HG02763 (cell line): Measurements from ENCODE around the gene DPH2.

Experiments
- ATAC-seq: cut with Tn5 transposase; IDR thresholded peaks from one replicate; pipeline ENCODE4 v1.9.1; 2021; ENCODE audit warnings: mild to moderate bottlenecking, moderate library complexity; ENCODE audit not compliant: unreplicated experiment

Gene DPH2

DNA sequence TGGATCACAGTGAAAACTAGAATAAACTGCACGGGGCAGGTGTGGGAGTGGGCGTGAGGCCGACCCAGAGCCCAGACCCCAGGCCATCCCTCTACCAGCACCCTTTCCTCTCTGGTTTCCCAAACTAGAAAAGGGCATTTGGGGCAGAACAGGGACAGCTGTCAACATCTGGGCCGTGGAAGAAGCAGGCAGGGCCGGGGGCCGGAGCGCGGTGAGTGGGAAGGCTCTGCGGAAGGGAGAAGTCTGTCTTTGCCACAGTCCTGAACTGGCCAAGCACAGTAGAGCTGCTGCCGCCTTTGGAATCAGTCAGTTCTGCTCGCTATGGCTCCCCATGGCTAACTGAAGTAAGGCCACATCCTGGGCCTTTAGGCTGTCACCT is 28.2 kb downstream of the DPH2 start:
- no peak for ATAC-seq

- ATAC-seq, result no peak
Measured at GRCh38 chr1:43999455-43999854, 29.6 kb downstream of the DPH2 start.

DNA sequence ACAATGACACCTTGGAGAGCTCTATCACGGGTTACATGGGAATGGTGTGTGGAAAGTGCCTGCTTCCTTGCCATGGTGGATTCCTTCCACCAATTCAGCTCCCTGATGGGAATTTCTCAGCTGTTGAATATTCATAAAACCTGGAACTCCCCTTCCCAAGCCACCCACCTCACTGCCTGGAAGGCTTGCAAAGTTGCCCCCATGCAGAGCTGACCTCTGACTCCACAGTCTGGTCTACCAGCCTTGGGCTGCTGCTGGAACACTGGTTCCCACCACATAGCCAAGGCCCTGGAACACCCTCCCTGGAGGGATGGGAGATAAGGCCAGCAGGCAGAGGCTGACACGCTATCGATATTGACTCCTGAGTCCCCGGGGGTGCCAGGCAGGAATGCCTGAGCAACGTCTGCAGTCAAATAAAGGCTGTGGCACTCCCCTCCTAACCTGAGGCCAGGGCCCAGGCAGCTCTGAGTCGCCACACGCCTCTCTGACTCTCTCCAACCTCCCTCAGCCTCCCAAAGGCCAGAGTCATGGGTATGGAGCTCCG is 30.4 kb downstream of the DPH2 start:
- no peak for ATAC-seq

DNA sequence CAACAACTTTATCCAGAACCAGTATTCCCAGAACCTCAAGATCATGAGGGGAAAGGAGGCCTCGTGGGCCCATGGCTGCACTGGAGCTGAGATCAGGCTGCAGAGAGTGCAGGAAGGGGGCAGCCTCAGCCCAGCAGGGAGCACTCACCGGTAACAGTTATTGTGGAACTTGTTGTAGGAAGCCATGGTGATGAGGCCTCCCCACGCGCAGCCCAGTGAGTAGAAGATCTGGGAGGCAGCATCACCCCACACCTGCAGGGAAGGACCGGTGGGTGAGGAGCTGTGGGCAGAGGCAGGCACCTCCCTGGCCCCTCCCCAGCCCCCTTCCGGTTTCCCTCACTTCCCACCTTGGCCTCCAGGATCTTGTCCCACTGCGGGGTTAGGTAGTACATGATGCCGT is 32.4 kb downstream of the DPH2 start:
- no peak for ATAC-seq

GRCh38 chr1:44002606-44003157 is 32.9 kb downstream of the DPH2 start:
- ATAC-seq, result no peak

- no peak for ATAC-seq
Measured at GRCh38 chr1:44008259-44008658, 38.4 kb downstream of the DPH2 start.

DNA sequence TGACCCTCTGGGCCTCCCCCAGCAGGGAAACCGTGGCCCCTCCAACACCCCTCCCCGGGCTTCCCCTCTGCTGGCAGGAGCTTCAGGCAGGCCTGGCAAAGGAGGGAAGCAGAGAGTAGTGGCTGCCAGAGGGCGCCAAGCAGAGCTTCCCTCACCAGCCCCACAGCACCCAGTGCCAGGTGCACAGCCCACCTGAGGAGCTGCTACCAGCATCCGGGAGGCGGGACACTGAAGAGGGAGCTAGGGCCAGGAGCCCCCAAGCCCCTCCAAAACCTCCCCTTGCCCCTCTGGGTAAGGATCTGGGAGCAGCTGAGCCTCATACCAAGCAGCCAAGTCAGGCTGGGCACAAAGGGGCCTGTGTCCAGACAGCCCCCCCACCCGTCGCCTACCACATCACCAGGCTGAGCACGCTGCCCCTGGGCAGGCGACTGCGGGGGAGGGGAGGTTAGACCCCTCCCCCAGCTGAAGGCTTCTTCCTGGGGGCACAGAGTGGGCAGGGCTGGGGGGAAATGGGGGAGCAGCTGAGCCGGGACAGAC is 41.2 kb downstream of the DPH2 start:
- ATAC-seq, result no peak

GRCh38 chr1:44012404-44012803 is 42.6 kb downstream of the DPH2 start:
- no peak for ATAC-seq

GRCh38 chr1:44012941-44013609 is 43.3 kb downstream of the DPH2 start:
- no peak for ATAC-seq

DNA sequence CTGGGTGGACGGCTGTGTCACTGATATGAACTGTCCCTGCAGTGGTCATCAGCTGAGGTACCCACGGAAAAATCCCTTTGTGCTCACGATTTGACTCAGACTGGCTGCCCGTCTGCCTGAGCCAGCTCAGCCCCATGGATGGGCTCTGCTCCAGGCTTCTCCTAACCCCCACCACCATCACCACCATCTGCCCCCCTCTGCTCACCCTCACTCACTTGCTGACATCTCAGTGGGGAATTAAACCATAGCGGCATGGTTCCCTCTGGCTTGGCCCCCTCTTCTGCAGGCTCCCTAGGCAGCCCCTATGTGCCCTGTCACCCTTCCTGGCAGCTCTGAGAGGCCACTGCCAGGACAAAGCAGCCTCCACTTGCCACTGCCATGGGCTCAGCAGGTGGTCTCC is 44.1 kb downstream of the DPH2 start:
- no peak for ATAC-seq

DNA sequence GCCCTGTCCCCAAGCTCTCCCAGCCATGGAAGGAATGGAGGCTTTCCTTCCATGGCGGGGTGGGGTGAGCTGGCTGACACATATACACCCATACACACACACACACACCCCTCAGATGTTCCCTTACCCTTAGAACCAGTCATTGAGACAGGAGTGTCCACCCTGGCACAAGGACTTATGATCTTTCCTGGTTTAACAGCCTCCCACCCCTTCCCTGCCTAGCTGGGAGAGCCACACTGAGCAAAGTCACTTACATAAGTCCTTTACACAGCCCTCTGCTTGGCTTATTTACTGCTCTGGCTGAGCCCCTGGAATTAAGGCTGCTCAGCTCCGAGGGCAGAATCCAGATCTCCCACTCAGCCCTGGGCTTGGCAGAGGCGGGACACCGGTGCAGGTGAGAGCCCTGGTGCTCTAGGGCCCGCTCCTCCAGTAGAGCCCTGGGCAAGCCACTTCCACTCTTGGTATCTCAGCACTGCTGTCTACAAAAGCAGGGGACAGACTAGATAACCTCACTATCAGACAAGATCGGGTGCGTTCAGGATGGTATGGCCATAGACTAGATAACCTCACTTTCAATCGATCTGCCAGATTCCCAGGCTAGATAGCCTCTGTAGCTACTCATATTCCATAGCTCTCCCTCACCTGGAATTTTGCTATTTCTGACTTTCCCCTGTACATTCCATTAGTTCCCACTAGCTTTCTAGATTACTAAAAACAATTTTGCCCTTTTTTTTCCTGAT is 44.7 kb downstream of the DPH2 start:
- ATAC-seq, result no peak

DNA sequence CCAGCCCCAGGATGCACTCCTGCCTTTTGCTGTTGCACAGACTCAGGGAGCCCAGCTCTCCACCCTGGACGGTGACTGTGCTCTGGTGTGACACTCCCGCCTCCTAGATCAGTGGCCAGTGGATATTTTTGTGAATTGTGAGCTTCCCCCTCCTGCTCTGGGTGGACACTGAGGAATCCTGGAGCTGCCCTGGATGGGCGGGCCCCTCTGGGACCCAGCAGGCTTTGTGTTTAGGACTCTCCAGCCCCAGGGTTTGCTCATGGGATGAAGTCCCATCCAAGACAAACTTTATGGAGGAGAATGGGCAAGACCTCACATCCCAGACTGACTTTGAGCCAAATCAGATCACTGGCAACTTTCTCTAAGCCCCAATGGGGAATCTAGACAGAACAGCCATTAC is 45.4 kb downstream of the DPH2 start:
- ATAC-seq, result no peak

DNA sequence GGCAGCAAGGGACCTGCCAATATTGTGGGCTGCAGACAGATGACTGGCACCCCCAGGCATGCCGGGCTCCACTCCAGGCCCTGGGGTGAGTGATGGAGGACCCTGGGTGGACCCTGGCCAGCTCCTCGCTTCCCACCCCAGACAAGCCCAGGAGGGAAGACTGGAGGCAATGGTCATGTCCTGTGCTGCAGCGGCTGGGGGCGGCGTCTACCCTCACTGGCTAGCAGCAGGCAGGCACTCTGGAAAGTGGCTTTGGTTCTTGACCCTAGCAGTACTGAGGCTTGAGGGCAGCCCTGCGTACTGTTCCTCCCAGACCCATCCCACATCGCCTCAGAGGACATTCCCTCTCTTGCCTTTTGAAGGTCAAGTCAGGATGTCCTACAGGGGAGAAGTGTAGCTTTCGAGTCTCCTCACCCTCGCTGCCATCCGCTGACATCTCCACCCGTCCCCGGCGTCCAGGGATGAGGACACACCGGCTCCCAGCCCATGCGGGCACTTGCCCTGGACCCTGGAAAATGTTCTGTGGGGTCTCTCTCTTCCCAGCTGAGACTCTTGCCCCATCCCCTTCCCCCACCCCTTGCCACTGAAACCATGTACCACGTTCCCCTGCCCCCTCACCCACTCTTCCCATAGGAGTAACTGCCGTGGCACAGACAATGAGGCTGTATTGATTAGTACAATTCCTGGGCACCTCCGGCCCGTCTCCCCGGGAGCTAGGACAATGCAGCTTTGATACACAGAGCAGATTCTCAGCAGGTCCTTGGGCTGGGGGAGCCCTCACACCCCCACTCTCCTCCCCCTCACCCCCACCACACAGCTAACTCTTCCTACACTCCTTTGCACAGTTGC is 46.5 kb downstream of the DPH2 start:
- ATAC-seq, result no peak

- no peak for ATAC-seq
Measured at GRCh38 chr1:44016890-44017400, 47.1 kb downstream of the DPH2 start.

DNA sequence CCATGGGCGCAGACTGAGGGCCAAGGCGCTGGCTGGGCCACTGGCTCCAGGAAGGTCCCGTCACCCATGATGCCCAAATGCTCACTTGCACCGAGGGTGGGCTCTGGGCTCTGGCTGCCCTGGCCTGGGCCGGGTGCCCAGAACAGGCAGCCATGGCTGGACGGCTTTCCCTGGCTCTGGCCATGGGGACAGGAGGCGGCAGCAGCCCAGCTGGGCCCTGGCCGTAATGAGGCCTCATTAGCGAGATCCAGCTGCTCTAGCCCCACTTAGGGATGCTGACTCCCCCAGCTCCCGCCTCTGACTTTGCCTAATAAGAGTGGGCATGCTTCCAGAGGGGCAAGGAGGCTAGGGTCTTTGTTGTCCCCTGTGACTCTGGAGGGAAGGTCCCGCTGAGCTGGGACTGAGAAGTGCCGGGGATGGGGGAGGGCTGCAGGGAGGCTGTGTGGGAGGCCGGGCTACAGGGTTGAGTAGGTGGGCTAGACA is 49.7 kb downstream of the DPH2 start:
- ATAC-seq, result no peak

DNA sequence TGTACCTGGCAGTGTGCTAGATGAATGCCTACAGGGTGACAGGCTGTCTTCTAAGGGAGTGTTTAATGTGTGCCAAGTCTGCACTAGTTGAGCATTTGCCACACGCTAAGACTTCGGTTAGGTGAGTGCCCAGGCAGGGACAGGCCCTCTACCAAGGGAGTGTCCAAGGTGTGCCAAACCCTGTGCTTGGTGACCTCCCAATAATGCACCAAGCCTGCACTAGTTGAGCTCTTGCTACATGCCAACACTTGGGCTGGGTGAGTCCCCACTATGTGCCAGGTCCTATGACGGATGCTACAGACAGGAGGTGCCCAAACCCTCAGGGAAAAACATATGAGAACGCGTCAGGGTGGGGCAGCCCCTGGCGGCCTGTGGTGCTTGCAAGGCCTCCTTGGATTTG is 50.7 kb downstream of the DPH2 start:
- ATAC-seq, result no peak

- ATAC-seq, result no peak
Measured at GRCh38 chr1:44021156-44021555, 51.3 kb downstream of the DPH2 start.

GRCh38 chr1:44021581-44022321 is 51.9 kb downstream of the DPH2 start:
- no peak for ATAC-seq
